T-helper 2 cell treated with Interferon-gamma antibody and Interleukin-4, amounts not matched to agents 5 μg/mL and 100 μg/mL, for 36 hours (primary cell): Measurements from ENCODE around the gene NDUFAF8.

Experiments
- DNase-seq: peaks from one replicate; pipeline ENCODE4 v3.0.0; 2021; ENCODE audit warnings: low spot score
- H3K27ac Mint-ChIP-seq: one replicate; pipeline ENCODE4 v1.8.0; 2021; ENCODE audit warnings: mild to moderate bottlenecking, mixed read lengths
- H3K27me3 Mint-ChIP-seq: one replicate; pipeline ENCODE4 v1.8.0; 2021; ENCODE audit warnings: low read depth, mixed read lengths
- H3K36me3 Mint-ChIP-seq: one replicate; pipeline ENCODE4 v1.8.0; 2021; ENCODE audit warnings: low read depth, mixed read lengths
- H3K4me1 Mint-ChIP-seq: one replicate; pipeline ENCODE4 v1.8.0; 2021; ENCODE audit warnings: low read depth, mixed read lengths
- H3K4me3 Mint-ChIP-seq: one replicate; pipeline ENCODE4 v1.8.0; 2022; ENCODE audit warnings: mild to moderate bottlenecking, moderate library complexity, mixed read lengths
- H3K9me3 Mint-ChIP-seq: one replicate; pipeline ENCODE4 v1.8.0; 2021; ENCODE audit warnings: mixed read lengths

The NDUFAF8 gene

DNA sequence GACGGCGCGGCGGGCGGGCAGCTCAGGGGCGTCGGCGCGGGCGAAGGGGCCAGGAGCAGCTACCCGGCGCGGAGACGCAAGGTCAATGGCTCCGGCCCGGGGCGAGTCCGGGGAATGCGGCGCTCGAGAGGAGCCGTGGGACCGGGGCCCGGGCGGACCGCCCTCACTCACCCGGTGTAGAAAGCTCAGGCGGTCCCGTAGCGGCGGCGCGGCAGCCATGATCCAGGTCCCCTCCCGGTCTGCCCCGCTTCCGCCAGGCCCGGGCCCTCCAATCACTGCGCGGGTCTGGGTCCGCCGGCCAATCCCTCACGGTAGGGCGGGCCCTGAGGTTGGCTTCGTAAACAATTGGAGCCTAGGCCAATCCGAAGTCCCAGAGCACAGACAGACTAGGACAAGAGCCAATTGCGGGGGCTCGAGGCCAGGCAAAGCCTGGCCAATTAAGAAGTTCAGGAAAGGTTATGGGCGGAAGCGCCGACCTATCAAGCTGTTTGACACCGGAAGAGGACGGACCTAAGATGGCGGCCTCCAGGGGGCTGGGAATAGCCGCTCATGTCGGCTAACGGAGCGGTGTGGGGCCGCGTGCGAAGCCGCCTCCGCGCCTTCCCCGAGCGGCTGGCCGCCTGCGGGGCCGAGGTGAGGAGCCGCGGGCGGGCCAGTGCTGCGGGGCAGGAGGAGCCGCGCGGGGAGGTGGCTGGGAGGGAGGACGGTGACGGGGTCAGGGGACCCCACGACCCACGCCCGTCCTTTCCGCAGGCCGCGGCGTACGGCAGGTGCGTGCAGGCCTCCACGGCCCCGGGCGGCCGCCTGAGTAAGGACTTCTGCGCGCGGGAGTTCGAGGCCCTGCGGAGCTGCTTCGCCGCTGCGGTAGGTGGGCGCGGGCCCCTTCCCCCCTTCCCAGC is at the start of gene NDUFAF8, which contains the start of gene TEPSIN:
Gene NDUFAF8, plus strand, starts transcription at position 504 of the 899 bp plus-strand sequence. Its CDS starts 46 bp downstream, at position 550.
Gene TEPSIN, minus strand, starts transcription at position 241 of the 899 bp plus-strand sequence. Its CDS starts 22 bp downstream, at position 219.
- H3K4me1 Mint-ChIP-seq = peaks cover 16% of the 10 kb centered on the region
- no peaks in the 10 kb centered on the region for H3K9me3 Mint-ChIP-seq
- peak; percentile 97 for DNase-seq
- no peaks in the 10 kb centered on the region for H3K27me3 Mint-ChIP-seq
- H3K27ac Mint-ChIP-seq = peak within 1 kb of the TSS; percentile 97
- H3K36me3 Mint-ChIP-seq = peaks cover 10% of the 10 kb centered on the region
- H3K4me3 Mint-ChIP-seq = peak within 1 kb of the TSS; percentile 96

- no peaks in the 10 kb centered on the region for H3K4me1 Mint-ChIP-seq
- H3K4me3 Mint-ChIP-seq = no peak overlapping the region
- H3K9me3 Mint-ChIP-seq = no peaks in the 10 kb centered on the region
- no peak overlapping the region for H3K27ac Mint-ChIP-seq
- H3K36me3 Mint-ChIP-seq = no peaks in the 10 kb centered on the region
- no peaks in the 10 kb centered on the region for H3K27me3 Mint-ChIP-seq
- DNase-seq = no peak
Observed at GRCh38 chr17:81189670-81190530, 49.2 kb upstream of the NDUFAF8 start.

DNA sequence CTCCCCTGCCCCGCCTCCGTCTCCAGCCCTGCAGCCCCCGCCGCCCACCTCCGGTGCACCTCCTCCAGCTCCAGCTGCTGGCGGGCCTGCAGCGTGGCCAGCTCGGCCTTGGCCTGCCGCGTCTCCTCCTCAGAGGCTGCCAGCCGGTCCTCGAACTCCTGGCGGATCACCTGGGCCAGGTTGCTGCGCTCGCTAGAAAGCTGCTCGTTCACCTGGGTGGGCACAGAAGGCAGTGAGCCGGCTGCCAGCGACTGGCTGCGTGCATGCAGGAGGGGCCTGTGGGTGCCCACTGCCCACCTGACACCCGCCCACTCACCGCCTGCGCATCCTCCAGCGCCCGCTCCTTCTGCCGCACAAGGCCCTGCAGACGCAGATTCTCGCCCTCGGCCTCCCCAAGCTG is 48.5 kb upstream of the NDUFAF8 start:
- Mint-ChIP-seq H3K27me3 (no peaks in the 10 kb centered on the region), H3K9me3 (no peaks in the 10 kb centered on the region), H3K4me3 (no peak overlapping the region), H3K27ac (no peak overlapping the region), H3K4me1 (no peaks in the 10 kb centered on the region), H3K36me3 (no peaks in the 10 kb centered on the region)
- no peak for DNase-seq

DNA sequence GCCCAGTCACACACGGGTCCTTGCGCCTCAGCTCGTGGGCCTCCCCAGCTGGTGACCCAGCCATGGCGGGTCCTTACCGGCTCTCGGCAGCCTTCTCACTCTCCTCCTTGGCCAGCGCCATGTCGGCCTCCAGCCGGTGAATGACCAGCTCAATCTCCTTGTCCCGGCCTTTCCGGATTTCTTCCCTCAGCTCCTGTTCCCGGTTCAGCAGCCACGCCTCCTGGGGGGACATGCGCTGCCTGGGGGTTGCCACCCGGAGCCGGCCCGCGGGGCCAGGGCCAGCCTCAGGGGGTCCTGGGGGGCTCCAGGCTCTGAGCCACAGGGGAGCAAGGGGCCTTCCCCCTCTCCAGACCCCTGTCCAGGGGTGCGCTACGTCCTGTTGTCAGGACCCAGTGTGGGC is 48.0 kb upstream of the NDUFAF8 start:
- Mint-ChIP-seq H3K27me3 (no peaks in the 10 kb centered on the region), H3K36me3 (no peaks in the 10 kb centered on the region)

DNA sequence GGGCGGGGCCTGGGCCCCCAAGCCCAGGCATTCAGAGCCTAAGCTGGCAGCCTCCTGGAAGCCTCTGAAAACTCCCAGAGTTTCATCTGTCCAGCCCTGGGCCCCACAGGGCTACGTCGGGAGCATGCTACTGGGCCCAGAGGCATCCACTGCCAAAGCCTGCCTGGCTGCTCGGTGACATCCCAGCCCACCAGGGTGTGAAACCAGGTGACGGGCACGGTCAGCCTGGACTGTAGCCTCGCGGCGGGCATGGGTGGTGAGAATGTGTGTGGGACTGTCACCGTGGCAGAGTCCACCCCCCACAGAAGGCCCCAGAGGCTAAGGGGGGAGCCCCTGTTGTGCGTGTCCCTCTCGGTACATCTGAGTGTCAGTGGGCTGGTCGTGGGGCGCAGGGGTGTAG is 47.5 kb upstream of the NDUFAF8 start:
- Mint-ChIP-seq H3K27ac (no peak overlapping the region), H3K27me3 (no peaks in the 10 kb centered on the region), H3K4me1 (no peaks in the 10 kb centered on the region), H3K36me3 (no peaks in the 10 kb centered on the region), H3K9me3 (no peaks in the 10 kb centered on the region), H3K4me3 (no peak overlapping the region)
- DNase-seq = no peak

More for the DNA sequence above, 48.0 kb upstream of the NDUFAF8 start:
- H3K4me1 Mint-ChIP-seq = no peaks in the 10 kb centered on the region
- no peak overlapping the region for H3K4me3 Mint-ChIP-seq
- no peak overlapping the region for H3K27ac Mint-ChIP-seq
- no peak for DNase-seq
- no peaks in the 10 kb centered on the region for H3K9me3 Mint-ChIP-seq

DNA sequence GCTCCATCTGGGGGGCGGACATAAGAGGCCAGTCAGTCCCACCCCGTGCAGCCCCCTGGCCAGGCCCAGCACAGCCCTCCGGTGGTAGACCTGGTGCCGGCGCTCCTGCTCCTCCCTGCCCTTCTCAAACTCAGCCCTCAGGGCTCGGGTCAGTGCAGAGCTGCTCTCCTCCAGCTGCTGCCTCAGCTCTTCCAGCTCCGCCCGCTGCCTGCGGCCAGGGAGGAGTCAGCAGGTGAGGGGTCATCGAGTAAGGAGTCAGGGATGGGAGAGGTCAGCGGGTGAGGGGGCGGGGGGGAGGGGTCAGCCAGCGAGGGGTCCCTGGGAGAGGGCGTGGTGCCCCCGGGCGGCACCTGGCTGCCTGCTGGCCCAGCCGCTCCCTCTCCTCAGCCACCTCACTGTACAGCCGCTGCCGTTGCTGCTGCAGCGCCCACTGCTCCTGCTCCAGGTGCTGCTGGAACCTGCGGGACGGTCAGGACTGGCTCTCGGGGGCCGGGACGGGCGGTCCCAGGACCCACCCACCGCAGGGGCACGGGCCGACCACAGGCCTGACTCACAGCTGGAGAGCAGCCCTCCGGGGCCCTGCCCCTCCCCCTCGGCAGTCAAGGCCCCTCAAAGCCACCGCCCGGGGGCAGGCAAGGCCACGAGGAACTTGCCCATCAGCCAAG is 46.6 kb upstream of the NDUFAF8 start:
- no peaks in the 10 kb centered on the region for H3K9me3 Mint-ChIP-seq
- H3K27me3 Mint-ChIP-seq = no peaks in the 10 kb centered on the region
- H3K36me3 Mint-ChIP-seq = no peaks in the 10 kb centered on the region
- no peak for DNase-seq
- no peak overlapping the region for H3K27ac Mint-ChIP-seq
- no peak overlapping the region for H3K4me3 Mint-ChIP-seq
- no peaks in the 10 kb centered on the region for H3K4me1 Mint-ChIP-seq

DNA sequence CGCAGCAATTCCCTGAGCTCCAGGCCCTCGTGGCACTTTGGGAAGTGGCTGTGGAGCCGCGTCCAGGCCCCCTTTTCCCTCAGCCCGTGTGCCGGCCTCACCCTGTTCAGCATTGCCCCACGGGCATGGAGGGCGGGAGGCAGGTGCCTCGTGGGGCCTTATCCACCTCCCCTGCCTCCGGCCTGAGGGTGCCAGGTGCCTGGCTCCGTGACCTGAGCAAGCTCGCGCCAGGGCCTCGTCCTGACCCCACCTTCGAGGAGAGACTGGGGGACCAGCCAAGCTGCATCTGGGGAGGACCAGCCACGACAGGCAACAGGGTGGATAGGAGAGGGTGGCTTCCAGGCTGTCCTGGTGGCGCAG is 46.1 kb upstream of the NDUFAF8 start:
- no peak overlapping the region for H3K4me3 Mint-ChIP-seq
- H3K9me3 Mint-ChIP-seq = no peaks in the 10 kb centered on the region
- H3K27ac Mint-ChIP-seq = no peak overlapping the region
- H3K4me1 Mint-ChIP-seq = no peaks in the 10 kb centered on the region
- H3K36me3 Mint-ChIP-seq = no peaks in the 10 kb centered on the region
- DNase-seq = no peak
- H3K27me3 Mint-ChIP-seq = no peaks in the 10 kb centered on the region

- no peaks in the 10 kb centered on the region for H3K9me3 Mint-ChIP-seq
- H3K4me3 Mint-ChIP-seq = no peak overlapping the region
- H3K36me3 Mint-ChIP-seq = no peaks in the 10 kb centered on the region
- no peaks in the 10 kb centered on the region for H3K4me1 Mint-ChIP-seq
- no peaks in the 10 kb centered on the region for H3K27me3 Mint-ChIP-seq
- H3K27ac Mint-ChIP-seq = no peak overlapping the region
- no peak for DNase-seq
Observed at GRCh38 chr17:81193470-81194224, 45.5 kb upstream of the NDUFAF8 start.

DNA sequence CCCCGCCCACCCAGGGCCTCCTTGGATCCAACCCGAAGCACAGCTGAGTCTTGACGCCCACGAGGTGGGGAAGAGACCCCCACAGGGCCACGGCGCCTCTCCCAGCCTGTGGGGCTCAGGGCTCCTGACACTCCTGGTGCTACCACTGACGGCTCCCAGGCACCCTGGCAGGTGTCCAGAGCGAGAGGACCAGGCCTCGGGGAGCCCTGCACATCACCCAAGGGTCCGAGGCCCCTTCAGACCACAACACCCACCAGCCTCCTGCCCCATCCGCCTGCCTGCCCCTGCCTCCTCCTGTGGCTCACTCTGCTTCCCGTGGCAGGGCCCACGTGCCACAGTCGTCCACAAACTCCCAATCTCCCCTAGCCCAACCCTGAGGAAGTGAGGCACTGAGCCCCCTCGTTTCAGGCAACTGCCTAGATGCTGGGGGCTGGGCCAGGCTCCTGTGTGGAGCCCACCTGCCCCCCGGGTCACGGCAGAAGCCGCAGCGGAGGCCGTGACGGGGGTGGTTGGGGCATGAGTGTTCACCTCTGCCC is 44.8 kb upstream of the NDUFAF8 start:
- Mint-ChIP-seq H3K27me3 (no peaks in the 10 kb centered on the region), H3K9me3 (no peaks in the 10 kb centered on the region), H3K4me1 (no peaks in the 10 kb centered on the region), H3K27ac (no peak overlapping the region), H3K4me3 (no peak overlapping the region), H3K36me3 (no peaks in the 10 kb centered on the region)
- no peak for DNase-seq

GRCh38 chr17:81194941-81195901 is 43.9 kb upstream of the NDUFAF8 start:
- Mint-ChIP-seq H3K9me3 (no peaks in the 10 kb centered on the region), H3K27me3 (no peaks in the 10 kb centered on the region), H3K27ac (no peak overlapping the region), H3K36me3 (no peaks in the 10 kb centered on the region), H3K4me1 (no peaks in the 10 kb centered on the region), H3K4me3 (no peak overlapping the region)
- no peak for DNase-seq

DNA sequence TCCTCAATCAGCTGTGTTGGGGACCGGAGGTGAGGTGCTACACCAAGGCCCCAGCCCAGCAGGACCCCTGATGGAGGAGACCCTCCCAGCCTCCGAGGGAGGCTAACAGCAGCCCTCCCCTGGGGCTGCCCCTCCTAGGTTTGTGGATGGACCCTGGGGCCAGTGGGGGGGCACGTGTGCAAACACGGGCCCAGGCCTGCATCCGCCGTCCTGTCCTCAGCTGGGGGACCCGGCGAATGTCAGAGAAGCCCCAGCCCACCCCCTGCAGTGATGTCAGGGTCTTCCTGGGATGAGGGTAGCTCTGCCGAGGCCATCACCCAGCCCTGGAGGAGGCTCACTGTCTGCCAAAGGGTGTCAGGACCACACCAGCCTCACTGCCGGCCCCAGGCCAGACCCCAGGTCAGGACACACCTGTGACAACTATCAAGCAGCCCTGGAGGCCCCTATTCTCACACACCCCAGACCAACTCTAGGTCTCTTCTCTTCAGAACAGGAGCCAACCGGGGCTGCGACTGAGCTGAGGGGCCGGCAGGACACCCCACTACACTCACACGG is 43.1 kb upstream of the NDUFAF8 start:
- no peaks in the 10 kb centered on the region for H3K27me3 Mint-ChIP-seq
- DNase-seq = no peak
- no peaks in the 10 kb centered on the region for H3K9me3 Mint-ChIP-seq
- H3K4me3 Mint-ChIP-seq = no peak overlapping the region
- H3K27ac Mint-ChIP-seq = no peak overlapping the region
- no peaks in the 10 kb centered on the region for H3K4me1 Mint-ChIP-seq
- H3K36me3 Mint-ChIP-seq = no peaks in the 10 kb centered on the region
